BLaER1 (cell line): ENCODE results near the gene EPHA4.

ENCODE experiments used
- H3K27ac ChIP-seq: shearing (Covaris generic); formaldehyde crosslinking; 2 replicates; pipeline ENCODE4 v1.8.1; 2022
- H3K27me3 ChIP-seq: shearing (Covaris generic); formaldehyde crosslinking; 2 replicates; pipeline ENCODE4 v1.8.1; 2022
- H3K36me3 ChIP-seq: shearing (Covaris generic); formaldehyde crosslinking; 2 replicates; pipeline ENCODE4 v1.8.1; 2022
- H3K4me1 ChIP-seq: shearing (Covaris generic); formaldehyde crosslinking; 2 replicates; pipeline ENCODE4 v1.8.1; 2022
- H3K4me2 ChIP-seq: shearing (Covaris generic); formaldehyde crosslinking; 2 replicates; pipeline ENCODE4 v1.8.1; 2022
- H3K4me3 ChIP-seq: shearing (Covaris generic); formaldehyde crosslinking; 2 replicates; pipeline ENCODE4 v1.8.1; 2022
- H3K9ac ChIP-seq: shearing (Covaris generic); formaldehyde crosslinking; 2 replicates; pipeline ENCODE4 v1.8.1; 2022
- H3K9me3 ChIP-seq: shearing (Covaris generic); formaldehyde crosslinking; 2 replicates; pipeline ENCODE4 v1.8.1; 2022
- H4K20me1 ChIP-seq: shearing (Covaris generic); formaldehyde crosslinking; 2 replicates; pipeline ENCODE4 v1.8.1; 2022
- Cebpa-rat ChIP-seq: shearing (Covaris generic); IDR thresholded peaks from 2 replicates; pipeline ENCODE4 v1.8.1; 2022

Gene EPHA4

GRCh38 chr2:221563270-221563985, 8.7 kb downstream of the EPHA4 start:
- H3K4me3 ChIP-seq = no peak overlapping the region
- no peaks in the 10 kb centered on the region for H3K27me3 ChIP-seq
- H3K4me2 ChIP-seq = no peak overlapping the region
- TF ChIP-seq Cebpa-rat = no peak
- H3K4me1 ChIP-seq = peaks cover 7% of the 10 kb centered on the region
- H3K36me3 ChIP-seq = no peaks in the 10 kb centered on the region
- H3K27ac ChIP-seq = no peak overlapping the region
- H3K9ac ChIP-seq = no peak overlapping the region
- H3K9me3 ChIP-seq = no peaks in the 10 kb centered on the region
- no peaks in the 10 kb centered on the region for H4K20me1 ChIP-seq

- no peak overlapping the region for H3K9ac ChIP-seq
- peaks cover 7% of the 10 kb centered on the region for H3K4me1 ChIP-seq
- H3K4me2 ChIP-seq = no peak overlapping the region
These were observed 9.9 kb downstream of the EPHA4 start for GRCh38 chr2:221562226-221562625.

GRCh38 chr2:221561770-221562169, 10.3 kb downstream of the EPHA4 start:
- Histone ChIP-seq H3K4me1 (peaks cover 7% of the 10 kb centered on the region), H3K9me3 (no peaks in the 10 kb centered on the region), H4K20me1 (no peaks in the 10 kb centered on the region), H3K4me2 (no peak overlapping the region), H3K27me3 (no peaks in the 10 kb centered on the region), H3K27ac (no peak overlapping the region), H3K9ac (no peak overlapping the region), H3K4me3 (no peak overlapping the region), H3K36me3 (no peaks in the 10 kb centered on the region)
- no peak for TF ChIP-seq Cebpa-rat

More at GRCh38 chr2:221562226-221562625, 9.9 kb downstream of the EPHA4 start:
- H3K36me3 ChIP-seq = no peaks in the 10 kb centered on the region
- H3K9me3 ChIP-seq = no peaks in the 10 kb centered on the region
- H3K27me3 ChIP-seq = no peaks in the 10 kb centered on the region
- no peak for TF ChIP-seq Cebpa-rat
- no peak overlapping the region for H3K4me3 ChIP-seq
- H4K20me1 ChIP-seq = no peaks in the 10 kb centered on the region
- H3K27ac ChIP-seq = no peak overlapping the region

GRCh38 chr2:221559991-221560390, 12.1 kb downstream of the EPHA4 start:
- H3K9me3 ChIP-seq = no peaks in the 10 kb centered on the region
- no peak for TF ChIP-seq Cebpa-rat
- H3K27me3 ChIP-seq = no peaks in the 10 kb centered on the region
- no peaks in the 10 kb centered on the region for H4K20me1 ChIP-seq
- H3K36me3 ChIP-seq = no peaks in the 10 kb centered on the region
- H3K4me1 ChIP-seq = peaks cover 16% of the 10 kb centered on the region
- H3K27ac ChIP-seq = no peak overlapping the region
- no peak overlapping the region for H3K4me3 ChIP-seq
- no peak overlapping the region for H3K9ac ChIP-seq
- peak overlapping the region; percentile 48 for H3K4me2 ChIP-seq

- peaks cover 19% of the 10 kb centered on the region for H3K4me1 ChIP-seq
- no peaks in the 10 kb centered on the region for H3K9me3 ChIP-seq
- no peaks in the 10 kb centered on the region for H3K36me3 ChIP-seq
- no peak overlapping the region for H3K27ac ChIP-seq
- no peaks in the 10 kb centered on the region for H3K27me3 ChIP-seq
- no peak overlapping the region for H3K9ac ChIP-seq
- no peak overlapping the region for H3K4me3 ChIP-seq
- TF ChIP-seq Cebpa-rat = no peak
- H4K20me1 ChIP-seq = no peaks in the 10 kb centered on the region
- H3K4me2 ChIP-seq = no peak overlapping the region
These were observed 14.0 kb downstream of the EPHA4 start for GRCh38 chr2:221558107-221558506.

GRCh38 chr2:221555494-221555846, 16.6 kb downstream of the EPHA4 start:
- Histone ChIP-seq H3K4me3 (no peak overlapping the region), H3K36me3 (no peaks in the 10 kb centered on the region), H3K27me3 (no peaks in the 10 kb centered on the region), H3K9me3 (no peaks in the 10 kb centered on the region), H3K27ac (no peak overlapping the region), H3K4me2 (peak overlapping the region; percentile 23), H4K20me1 (no peaks in the 10 kb centered on the region), H3K4me1 (peaks cover 19% of the 10 kb centered on the region), H3K9ac (no peak overlapping the region)
- TF ChIP-seq Cebpa-rat = no peak

- Histone ChIP-seq H3K4me3 (no peak overlapping the region), H3K9ac (no peak overlapping the region), H3K9me3 (no peaks in the 10 kb centered on the region), H3K36me3 (no peaks in the 10 kb centered on the region), H3K4me2 (peak overlapping the region; percentile 23), H3K27ac (no peak overlapping the region), H3K4me1 (peaks cover 19% of the 10 kb centered on the region), H4K20me1 (no peaks in the 10 kb centered on the region), H3K27me3 (no peaks in the 10 kb centered on the region)
- no peak for TF ChIP-seq Cebpa-rat
These were observed 17.2 kb downstream of the EPHA4 start for GRCh38 chr2:221554769-221555493.

GRCh38 chr2:221553333-221553732, 18.8 kb downstream of the EPHA4 start:
- Histone ChIP-seq H3K4me1 (peaks cover 12% of the 10 kb centered on the region), H3K36me3 (no peaks in the 10 kb centered on the region), H4K20me1 (no peaks in the 10 kb centered on the region), H3K9me3 (no peaks in the 10 kb centered on the region), H3K4me3 (no peak overlapping the region), H3K9ac (no peak overlapping the region), H3K27ac (no peak overlapping the region), H3K27me3 (no peaks in the 10 kb centered on the region), H3K4me2 (no peak overlapping the region)
- no peak for TF ChIP-seq Cebpa-rat

- Histone ChIP-seq H3K36me3 (no peaks in the 10 kb centered on the region), H3K27ac (no peak overlapping the region), H3K4me3 (no peak overlapping the region), H3K4me1 (peaks cover 12% of the 10 kb centered on the region), H3K4me2 (no peak overlapping the region), H3K27me3 (no peaks in the 10 kb centered on the region), H3K9ac (no peak overlapping the region), H4K20me1 (no peaks in the 10 kb centered on the region), H3K9me3 (no peaks in the 10 kb centered on the region)
- TF ChIP-seq Cebpa-rat = no peak
These were observed 19.8 kb downstream of the EPHA4 start for GRCh38 chr2:221552291-221552690.

- Histone ChIP-seq H3K4me3 (no peak overlapping the region), H3K9me3 (no peaks in the 10 kb centered on the region), H3K36me3 (no peaks in the 10 kb centered on the region), H3K27me3 (no peaks in the 10 kb centered on the region), H4K20me1 (no peaks in the 10 kb centered on the region), H3K4me1 (peaks cover 12% of the 10 kb centered on the region), H3K4me2 (no peak overlapping the region), H3K9ac (no peak overlapping the region), H3K27ac (no peak overlapping the region)
- no peak for TF ChIP-seq Cebpa-rat
These were observed 20.2 kb downstream of the EPHA4 start for GRCh38 chr2:221551864-221552263.
